Measurements from ENCODE around the gene FREY1.

FREY1 gene

DNA sequence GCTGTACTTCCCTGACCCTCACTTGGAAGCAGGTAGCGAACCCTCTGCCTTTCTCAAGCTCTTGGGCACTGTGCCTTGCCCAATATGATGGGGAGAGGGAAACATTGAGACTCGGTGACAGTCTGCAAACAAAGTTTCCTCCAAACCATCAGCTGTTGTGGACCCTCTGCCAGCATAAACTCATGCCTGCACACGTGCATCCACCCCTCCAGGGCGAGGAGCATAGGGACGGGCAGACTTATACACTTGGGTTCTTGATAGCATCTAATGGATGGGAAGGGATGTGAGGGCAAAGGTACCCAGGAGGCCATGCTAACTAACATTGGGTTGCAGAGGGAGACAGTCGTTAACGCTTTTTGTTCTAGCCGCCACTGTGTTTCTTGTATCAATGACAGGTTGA, 29.9 kb downstream of the FREY1 start:
- H3K9me3 ChIP-seq = no peaks in the 10 kb centered on the region
- no peak overlapping the region for H3K27ac ChIP-seq
- TF ChIP-seq, protein P1, sequence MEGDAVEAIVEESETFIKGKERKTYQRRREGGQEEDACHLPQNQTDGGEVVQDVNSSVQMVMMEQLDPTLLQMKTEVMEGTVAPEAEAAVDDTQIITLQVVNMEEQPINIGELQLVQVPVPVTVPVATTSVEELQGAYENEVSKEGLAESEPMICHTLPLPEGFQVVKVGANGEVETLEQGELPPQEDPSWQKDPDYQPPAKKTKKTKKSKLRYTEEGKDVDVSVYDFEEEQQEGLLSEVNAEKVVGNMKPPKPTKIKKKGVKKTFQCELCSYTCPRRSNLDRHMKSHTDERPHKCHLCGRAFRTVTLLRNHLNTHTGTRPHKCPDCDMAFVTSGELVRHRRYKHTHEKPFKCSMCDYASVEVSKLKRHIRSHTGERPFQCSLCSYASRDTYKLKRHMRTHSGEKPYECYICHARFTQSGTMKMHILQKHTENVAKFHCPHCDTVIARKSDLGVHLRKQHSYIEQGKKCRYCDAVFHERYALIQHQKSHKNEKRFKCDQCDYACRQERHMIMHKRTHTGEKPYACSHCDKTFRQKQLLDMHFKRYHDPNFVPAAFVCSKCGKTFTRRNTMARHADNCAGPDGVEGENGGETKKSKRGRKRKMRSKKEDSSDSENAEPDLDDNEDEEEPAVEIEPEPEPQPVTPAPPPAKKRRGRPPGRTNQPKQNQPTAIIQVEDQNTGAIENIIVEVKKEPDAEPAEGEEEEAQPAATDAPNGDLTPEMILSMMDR (IDR thresholded peaks at IDR 0.05) = no peak
- H3K4me3 ChIP-seq = no peak overlapping the region
- H3K27me3 ChIP-seq = no peaks in the 10 kb centered on the region
- no peaks in the 10 kb centered on the region for H3K4me1 ChIP-seq
- H3K36me3 ChIP-seq = peaks cover 64 to 97% (median 86%) of the 10 kb centered on the region in 3 donors
- intact Hi-C loops (cut with DNase I; ENCODE audit: low total_unique reads) = no loop called here
- DNase-seq = no peak

DNA sequence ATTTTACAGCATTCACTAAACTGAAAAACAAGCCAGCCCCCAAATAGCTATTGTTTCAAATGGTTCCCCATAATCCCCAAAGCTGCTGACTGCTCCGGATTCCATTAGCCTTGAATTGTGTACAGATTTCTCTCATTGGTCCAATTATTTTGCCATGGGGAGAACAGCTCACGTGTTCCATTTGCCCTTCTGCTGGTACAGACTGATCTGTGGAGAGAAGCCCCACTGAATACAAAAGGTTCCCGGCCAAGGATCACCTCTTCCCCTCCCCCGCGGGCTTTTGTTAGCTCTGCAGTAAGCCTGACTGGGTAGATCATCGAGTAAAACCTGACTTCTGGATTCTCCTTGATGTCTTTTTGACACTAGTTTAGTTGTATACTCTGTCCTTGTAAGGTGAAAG, 30.7 kb downstream of the FREY1 start:
- H3K36me3 ChIP-seq = peaks cover 66 to 97% (median 86%) of the 10 kb centered on the region in 3 donors
- no peaks in the 10 kb centered on the region for H3K27me3 ChIP-seq
- DNase-seq = no peak
- no peaks in the 10 kb centered on the region for H3K4me1 ChIP-seq
- TF ChIP-seq, protein P1 (IDR thresholded peaks at IDR 0.05) = no peak
- no peak overlapping the region for H3K4me3 ChIP-seq
- no peak overlapping the region for H3K27ac ChIP-seq
- no peaks in the 10 kb centered on the region for H3K9me3 ChIP-seq
- intact Hi-C loops (cut with DNase I; ENCODE audit: low total_unique reads) = no loop called here

DNA sequence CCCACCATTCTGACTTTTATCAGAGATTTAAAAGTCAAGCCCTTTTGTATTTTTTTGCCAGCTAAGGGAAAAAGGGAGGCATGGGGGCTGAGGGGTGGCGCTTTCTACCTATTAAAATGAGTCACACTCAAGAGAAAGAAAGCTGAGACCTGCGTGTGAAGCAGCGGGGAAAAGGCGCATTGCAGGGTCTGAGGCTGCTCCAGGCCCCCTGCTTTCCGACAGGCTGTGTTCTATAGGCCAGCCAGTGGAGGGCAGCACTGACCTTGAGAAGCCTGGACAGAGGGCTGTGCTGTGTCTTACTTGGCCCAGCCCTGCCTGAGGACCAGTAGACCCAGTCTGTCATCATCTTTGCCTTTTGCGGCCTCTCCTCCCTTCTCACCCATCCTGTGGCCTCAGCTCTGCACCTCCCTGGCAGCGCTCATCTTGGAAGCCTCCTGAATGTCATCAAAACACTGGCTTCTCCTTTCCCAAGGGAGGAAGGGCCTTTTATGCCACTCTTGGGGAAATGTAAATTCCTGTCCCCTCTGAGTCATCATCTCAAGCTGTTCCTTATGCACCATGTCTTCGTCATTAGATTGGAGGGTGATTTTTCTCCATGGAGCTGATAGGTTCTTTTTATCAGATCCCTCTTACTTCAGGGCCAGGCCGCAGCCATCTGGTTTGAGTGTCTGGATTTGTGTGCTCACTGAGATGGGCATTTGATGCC, 34.3 kb downstream of the FREY1 start:
- H3K4me1 ChIP-seq = no peaks in the 10 kb centered on the region
- TF ChIP-seq, protein P1 (IDR thresholded peaks at IDR 0.05) = peak; percentile 43 to 50
- no peaks in the 10 kb centered on the region for H3K27me3 ChIP-seq
- H3K27ac ChIP-seq = no peak overlapping the region
- intact Hi-C loops (cut with DNase I; ENCODE audit: low total_unique reads) = no loop called here
- no peak for DNase-seq
- peaks cover 79 to 100% (median 98%) of the 10 kb centered on the region in 3 donors for H3K36me3 ChIP-seq
- no peak overlapping the region for H3K4me3 ChIP-seq
- no peaks in the 10 kb centered on the region for H3K9me3 ChIP-seq

DNA sequence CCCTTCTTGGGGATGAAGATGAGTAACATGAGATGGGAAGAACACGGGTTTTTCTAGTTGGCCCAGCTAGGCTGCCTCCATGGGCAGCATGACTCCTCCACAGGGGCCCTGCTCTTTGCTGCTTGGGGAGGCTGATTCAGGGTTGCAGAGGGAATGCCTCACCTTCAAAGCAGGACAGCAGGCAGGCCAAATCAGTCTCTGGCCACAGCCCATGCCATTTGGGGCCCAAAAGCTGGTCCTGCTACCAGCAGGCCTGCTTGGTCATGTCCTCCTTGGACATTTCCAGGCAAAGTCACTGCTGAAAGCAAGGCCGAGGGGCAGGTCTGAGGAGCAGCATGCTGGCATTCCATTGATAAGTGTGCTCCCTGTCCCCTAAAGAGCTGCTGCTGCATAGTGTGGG, 35.4 kb downstream of the FREY1 start:
- Histone ChIP-seq H3K4me3 (no peak overlapping the region), H3K9me3 (no peaks in the 10 kb centered on the region), H3K27ac (no peak overlapping the region), H3K27me3 (no peaks in the 10 kb centered on the region), H3K4me1 (no peaks in the 10 kb centered on the region), H3K36me3 (peaks cover 89 to 100% (median 98%) of the 10 kb centered on the region in 3 donors)
- DNase-seq = no peak
- TF ChIP-seq, protein P1 (IDR thresholded peaks at IDR 0.05) = no peak
- intact Hi-C loops (cut with DNase I; ENCODE audit: low total_unique reads) = no loop called here

DNA sequence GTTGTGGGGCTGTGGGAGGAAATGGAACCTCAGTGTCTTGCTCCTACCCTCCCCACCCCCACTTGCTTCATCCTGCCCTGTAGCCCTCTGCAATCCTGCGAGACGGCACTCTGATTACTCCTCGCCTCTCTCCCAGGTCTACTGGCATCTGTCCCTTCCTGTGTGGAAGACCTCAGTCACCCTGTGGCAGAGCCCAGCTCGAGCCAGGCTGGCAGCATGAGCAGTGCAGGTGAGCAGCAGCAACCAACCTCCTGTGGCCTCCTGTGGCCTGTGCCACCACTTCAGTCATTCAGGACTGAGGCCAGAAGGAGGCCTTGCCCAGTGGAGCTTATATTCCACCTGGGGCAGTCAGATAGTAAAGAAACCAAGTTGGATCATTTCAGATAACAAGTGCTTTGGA, 36.4 kb downstream of the FREY1 start:
- peaks cover 97 to 100% (median 98%) of the 10 kb centered on the region in 3 donors for H3K36me3 ChIP-seq
- no peak for DNase-seq
- no peak overlapping the region for H3K27ac ChIP-seq
- H3K4me1 ChIP-seq = no peaks in the 10 kb centered on the region
- intact Hi-C loops (cut with DNase I; ENCODE audit: low total_unique reads) = no loop called here
- TF ChIP-seq, protein P1 (IDR thresholded peaks at IDR 0.05) = no peak
- H3K4me3 ChIP-seq = no peak overlapping the region
- no peaks in the 10 kb centered on the region for H3K9me3 ChIP-seq
- no peaks in the 10 kb centered on the region for H3K27me3 ChIP-seq
